HAP-1 (cell line): ENCODE data around the gene RBSN.
"Not testable (repeated sequence)": the region's sequence is repeated elsewhere in the genome, so short reads cannot be mapped to it uniquely, and the experiment has no call there.

Source experiments
- DNase-seq, 2 experiments: peaks; one replicate each; pipeline ENCODE4 v3.0.0-alpha.2; 2016 to 2020; ENCODE audit warnings: low spot score in 2 of 2
- H3K27me3 ChIP-seq: fragments of 250-450 bp; sonication (Bioruptor Pico); 2 replicates; pipeline ENCODE4 v1.5.1; 2020; ENCODE audit warnings: low read depth, mild to moderate bottlenecking, moderate library complexity
- H3K36me3 ChIP-seq: fragments of 250-450 bp; sonication (Bioruptor Pico); replicated peaks from 2 replicates; pipeline ENCODE4 v1.5.1; 2020; ENCODE audit warnings: mild to moderate bottlenecking
- H3K4me1 ChIP-seq: fragments of 250-450 bp; sonication (Bioruptor Pico); 2 replicates; pipeline ENCODE4 v1.5.1; 2020; ENCODE audit warnings: mild to moderate bottlenecking
- H3K4me3 ChIP-seq: fragments of 250-450 bp; sonication (Bioruptor Pico); 2 replicates; pipeline ENCODE4 v1.5.1; 2020; ENCODE audit warnings: mild to moderate bottlenecking, moderate library complexity
- H3K9me3 ChIP-seq: fragments of 250-450 bp; sonication (Bioruptor Pico); 2 replicates; pipeline ENCODE4 v1.5.1; 2020; ENCODE audit warnings: mild to moderate bottlenecking, moderate library complexity
- in situ Hi-C: fragments of 300-500 bp; cut with MboI; formaldehyde crosslinking; loops from 3 replicates; pipeline ENCODE4 v1.14.3; 2020; ENCODE audit warnings: low sequenced_read_pairs, inconsistent platforms, mixed read lengths

RBSN gene

GRCh38 chr3:15098503-15099363, at the start of gene RBSN:
Gene RBSN, minus strand, starts transcription at chr3:15099148. Its CDS starts 3,028 bp downstream, at chr3:15096120.
- H3K4me1 ChIP-seq, result peaks cover 2% of the 10 kb centered on the region
- H3K36me3 ChIP-seq, result peaks cover 24% of the 10 kb centered on the region
- peak within 1 kb of the TSS; percentile 91 for H3K4me3 ChIP-seq
- in situ Hi-C loops, result no loop called here
- H3K27me3 ChIP-seq, result no peaks in the 10 kb centered on the region
- no peaks in the 10 kb centered on the region for H3K9me3 ChIP-seq
- peak; percentile 90 to 95 for DNase-seq

GRCh38 chr3:15148614-15149013, 49.7 kb upstream of the RBSN start:
- H3K4me3 ChIP-seq, result no peak overlapping the region
- H3K4me1 ChIP-seq, result no peaks in the 10 kb centered on the region
- peaks cover 34% of the 10 kb centered on the region for H3K27me3 ChIP-seq
- H3K9me3 ChIP-seq, result no peaks in the 10 kb centered on the region
- peak in 1 of 2 experiments; percentile 16 for DNase-seq
- in situ Hi-C loops, result no loop called here
- H3K36me3 ChIP-seq, result no peaks in the 10 kb centered on the region

- H3K4me3 ChIP-seq, H3K36me3 ChIP-seq, H3K4me1 ChIP-seq, in situ Hi-C loops, DNase-seq, H3K27me3 ChIP-seq, H3K9me3 ChIP-seq: not testable (repeated sequence)
Observed at GRCh38 chr3:15136885-15137284, 37.9 kb upstream of the RBSN start.

GRCh38 chr3:15134968-15135367, 36.0 kb upstream of the RBSN start:
- H3K4me1 ChIP-seq, H3K4me3 ChIP-seq, in situ Hi-C loops, H3K9me3 ChIP-seq, H3K27me3 ChIP-seq, DNase-seq, H3K36me3 ChIP-seq: not testable (repeated sequence)

GRCh38 chr3:15128403-15128802, 29.5 kb upstream of the RBSN start:
- H3K27me3 ChIP-seq, DNase-seq, H3K36me3 ChIP-seq, H3K4me1 ChIP-seq, H3K9me3 ChIP-seq, H3K4me3 ChIP-seq, in situ Hi-C loops: not testable (repeated sequence)

- H3K27me3 ChIP-seq, in situ Hi-C loops, H3K9me3 ChIP-seq, H3K4me3 ChIP-seq, H3K4me1 ChIP-seq, DNase-seq, H3K36me3 ChIP-seq: not testable (repeated sequence)
Observed at GRCh38 chr3:15126975-15127374, 28.0 kb upstream of the RBSN start.

GRCh38 chr3:15122398-15122797, 23.4 kb upstream of the RBSN start:
- Histone ChIP-seq H3K4me3 (no peak overlapping the region), H3K4me1 (no peaks in the 10 kb centered on the region), H3K36me3 (no peaks in the 10 kb centered on the region), H3K27me3 (no peaks in the 10 kb centered on the region), H3K9me3 (no peaks in the 10 kb centered on the region)
- in situ Hi-C loops, result no loop called here
- no peak for DNase-seq

- Histone ChIP-seq H3K4me1 (no peaks in the 10 kb centered on the region), H3K36me3 (no peaks in the 10 kb centered on the region), H3K4me3 (no peak overlapping the region), H3K27me3 (no peaks in the 10 kb centered on the region), H3K9me3 (no peaks in the 10 kb centered on the region)
- DNase-seq, result no peak
- in situ Hi-C loops, result no loop called here
Observed at GRCh38 chr3:15121936-15122335, 23.0 kb upstream of the RBSN start.

GRCh38 chr3:15120986-15121385, 22.0 kb upstream of the RBSN start:
- no peaks in the 10 kb centered on the region for H3K9me3 ChIP-seq
- no peak overlapping the region for H3K4me3 ChIP-seq
- in situ Hi-C loops, result no loop called here
- no peaks in the 10 kb centered on the region for H3K36me3 ChIP-seq
- no peaks in the 10 kb centered on the region for H3K27me3 ChIP-seq
- no peak for DNase-seq
- no peaks in the 10 kb centered on the region for H3K4me1 ChIP-seq

GRCh38 chr3:15117011-15117410, 18.1 kb upstream of the RBSN start:
- H3K4me1 ChIP-seq, result no peaks in the 10 kb centered on the region
- in situ Hi-C loops, result loop anchor here (10.0 kb wide), 1 partner anchor 288 kb away; no protein-coding TSS in a partner anchor

GRCh38 chr3:15116032-15116669, 17.2 kb upstream of the RBSN start:
- Histone ChIP-seq H3K4me1 (no peaks in the 10 kb centered on the region), H3K9me3 (no peaks in the 10 kb centered on the region), H3K36me3 (no peaks in the 10 kb centered on the region), H3K27me3 (no peaks in the 10 kb centered on the region), H3K4me3 (no peak overlapping the region)
- in situ Hi-C loops, result loop anchor here (10.0 kb wide), 1 partner anchor 289 kb away; no protein-coding TSS in a partner anchor
- no peak for DNase-seq

More at GRCh38 chr3:15117011-15117410, 18.1 kb upstream of the RBSN start:
- DNase-seq, result no peak
- no peak overlapping the region for H3K4me3 ChIP-seq
- H3K27me3 ChIP-seq, result no peaks in the 10 kb centered on the region
- no peaks in the 10 kb centered on the region for H3K9me3 ChIP-seq
- no peaks in the 10 kb centered on the region for H3K36me3 ChIP-seq

- no peaks in the 10 kb centered on the region for H3K9me3 ChIP-seq
- H3K4me1 ChIP-seq, result no peaks in the 10 kb centered on the region
- no peak overlapping the region for H3K4me3 ChIP-seq
- in situ Hi-C loops, result loop anchor here (10.0 kb wide), 1 partner anchor 290 kb away; no protein-coding TSS in a partner anchor
- DNase-seq, result no peak
- H3K27me3 ChIP-seq, result 0 out of 2 replicates have a peak, but pooled peaks cover 2% of the 10 kb centered on the region
- H3K36me3 ChIP-seq, result no peaks in the 10 kb centered on the region
Observed at GRCh38 chr3:15114466-15115358, 15.8 kb upstream of the RBSN start.

- DNase-seq, result no peak
- H3K4me1 ChIP-seq, result no peaks in the 10 kb centered on the region
- in situ Hi-C loops, result loop anchor here (10.0 kb wide), 1 partner anchor 291 kb away; no protein-coding TSS in a partner anchor
- 0 out of 2 replicates have a peak, but pooled peaks cover 2% of the 10 kb centered on the region for H3K27me3 ChIP-seq
- no peaks in the 10 kb centered on the region for H3K9me3 ChIP-seq
- H3K36me3 ChIP-seq, result no peaks in the 10 kb centered on the region
- H3K4me3 ChIP-seq, result no peak overlapping the region
Observed at GRCh38 chr3:15113884-15114283, 14.9 kb upstream of the RBSN start.
